Right renal cortex interstitium (tissue), 3 donors: Measurements from ENCODE around the gene PTTG1. TPM values are rescaled to one million over a fixed set of nuclear protein-coding genes. Genes with fewer than 3 reads are reported as not detected.
"Not testable (repeated sequence)": the region's sequence is repeated elsewhere in the genome, so short reads cannot be mapped to it uniquely, and the experiment has no call there.

Experiments used
- DNase-seq, 3 donors: peaks; one replicate each; pipeline ENCODE4 v3.0.0-alpha.2; 2013; ENCODE audit warnings: low read depth in 3 of 3, low spot score in 2 of 3
- polyA plus RNA-seq, 3 donors: library from polyadenylated mRNA; unstranded; fragments of 120-200 nt; gene quantifications; one replicate each; pipeline ENCODE4 v1.2.1, GENCODE V29; 2013; ENCODE audit not compliant: insufficient read length in 3 of 3

PTTG1 gene
- polyA plus RNA-seq, 3 donors, result 68.5 to 72.3 (median 71.7) TPM

- no peak for DNase-seq
Observed at GRCh38 chr5:160420331-160420610, 1.4 kb upstream of the PTTG1 start.

- no peak for DNase-seq
Observed at GRCh38 chr5:160423099-160423498, 1.4 kb downstream of the PTTG1 start.

- no peak for DNase-seq
Observed at GRCh38 chr5:160427607-160428006, 6.0 kb downstream of the PTTG1 start.

GRCh38 chr5:160432196-160432595 is 10.5 kb downstream of the PTTG1 start:
- DNase-seq, result no peak

GRCh38 chr5:160432787-160433186 is 11.1 kb downstream of the PTTG1 start:
- DNase-seq, result no peak

- peak; percentile 61 to 86 (median 65) for DNase-seq
Observed at GRCh38 chr5:160434022-160434531, 12.4 kb downstream of the PTTG1 start.

GRCh38 chr5:160435532-160435931 is 13.9 kb downstream of the PTTG1 start:
- DNase-seq, result no peak

GRCh38 chr5:160436017-160436416 is 14.4 kb downstream of the PTTG1 start:
- no peak for DNase-seq

- DNase-seq, result not testable (repeated sequence)
Observed at GRCh38 chr5:160436661-160437060, 15.0 kb downstream of the PTTG1 start.

- no peak for DNase-seq
Observed at GRCh38 chr5:160437271-160437670, 15.6 kb downstream of the PTTG1 start.

GRCh38 chr5:160438316-160439204 is 16.9 kb downstream of the PTTG1 start:
- DNase-seq, result peak in 1 of 3 donors; percentile 58

GRCh38 chr5:160439205-160439600 is 17.5 kb downstream of the PTTG1 start:
- peak; percentile 66 to 80 (median 70) for DNase-seq

- no peak for DNase-seq
Observed at GRCh38 chr5:160441311-160441781, 19.7 kb downstream of the PTTG1 start.

- no peak for DNase-seq
Observed at GRCh38 chr5:160442824-160443431, 21.3 kb downstream of the PTTG1 start.

GRCh38 chr5:160444407-160444806 is 22.8 kb downstream of the PTTG1 start:
- DNase-seq, result no peak

GRCh38 chr5:160445132-160445531 is 23.5 kb downstream of the PTTG1 start:
- no peak for DNase-seq

GRCh38 chr5:160445751-160446150 is 24.1 kb downstream of the PTTG1 start:
- no peak for DNase-seq

- no peak for DNase-seq
Observed at GRCh38 chr5:160448886-160449285, 27.2 kb downstream of the PTTG1 start.

- DNase-seq, result no peak
Observed at GRCh38 chr5:160449458-160449857, 27.8 kb downstream of the PTTG1 start.

- DNase-seq, result no peak
Observed at GRCh38 chr5:160450164-160450932, 28.7 kb downstream of the PTTG1 start.

GRCh38 chr5:160451281-160451680 is 29.6 kb downstream of the PTTG1 start:
- DNase-seq, result no peak
